Measurements from ENCODE around the gene USP25.

Gene USP25

DNA sequence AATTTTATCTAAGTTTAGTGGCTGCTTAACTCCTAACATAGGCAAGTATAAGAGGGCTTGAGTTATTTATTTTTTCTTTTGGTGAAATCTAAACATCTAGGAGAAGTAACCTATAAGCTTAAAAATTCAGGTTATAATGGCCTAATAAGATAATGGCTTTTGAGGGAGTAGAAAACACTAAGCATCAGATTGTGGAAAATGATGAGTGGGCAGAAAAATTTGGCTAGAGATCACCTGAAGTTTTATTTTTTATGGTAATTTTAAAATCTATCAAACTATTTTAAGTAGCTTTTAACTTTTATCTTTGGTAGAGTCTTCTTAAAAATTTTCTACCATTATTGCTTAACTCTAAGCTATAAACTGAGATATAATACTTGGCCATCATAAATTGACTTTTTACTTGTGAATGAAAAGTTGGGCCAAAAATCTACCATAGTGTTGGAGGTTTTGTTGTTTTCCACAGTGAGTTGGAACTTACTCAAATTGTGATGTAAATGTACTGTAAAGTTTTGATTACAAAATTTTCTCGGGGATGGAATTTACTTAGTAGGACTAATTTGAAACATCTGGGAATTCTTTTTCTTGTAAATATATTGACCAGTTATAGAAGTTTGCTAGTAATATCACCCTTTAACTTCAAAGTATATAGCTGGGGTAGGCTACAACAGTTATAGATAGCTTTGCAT lies 63.9 kb downstream of the USP25 start:
- Histone ChIP-seq H3K9me3 (replicated peaks; ENCODE audit: low read length) (no peaks in the 10 kb centered on the region), H3K4me3 (ENCODE audit: low read length) (no peak overlapping the region), H3K4me1 (ENCODE audit: control insufficient read depth, insufficient read depth, low read length) (peaks cover 12% of the 10 kb centered on the region), H3K36me3 (ENCODE audit: insufficient read depth, low read length) (no peaks in the 10 kb centered on the region), H3K9ac (ENCODE audit: low read depth, low read length) (no peak overlapping the region), H3K27me3 (ENCODE audit: control insufficient read depth, insufficient read depth, low read length) (no peaks in the 10 kb centered on the region), H3K4me2 (ENCODE audit: low read length) (no peak overlapping the region)

DNA sequence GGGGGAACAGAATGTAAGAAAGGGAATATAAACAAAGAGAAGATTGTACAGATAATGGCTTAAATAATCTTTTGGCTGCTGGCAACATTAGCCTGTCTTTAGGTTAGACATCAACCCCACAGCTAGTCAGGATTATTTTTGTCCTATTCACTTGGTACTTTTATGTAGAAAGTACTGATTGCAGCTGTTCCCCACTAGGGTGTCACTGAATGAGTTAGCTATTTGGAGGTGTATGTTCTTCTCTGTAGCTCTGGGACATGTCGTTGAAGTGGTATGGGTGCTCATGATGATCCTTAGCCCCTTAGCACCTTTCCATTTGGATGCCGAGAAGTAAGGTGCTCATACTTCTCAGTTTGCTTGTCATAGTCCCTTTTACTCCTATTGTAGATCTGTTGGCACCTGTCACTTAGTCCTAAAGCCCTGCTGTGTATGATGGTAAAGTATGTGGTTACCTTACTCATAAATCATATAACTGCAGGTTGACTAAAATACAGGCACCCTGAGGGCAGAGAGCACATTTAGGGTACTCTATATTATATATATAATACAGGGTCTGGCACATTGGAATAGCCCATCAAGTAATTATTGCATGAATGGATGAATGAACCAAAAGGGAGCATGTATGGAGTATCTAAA lies 64.6 kb downstream of the USP25 start:
- Histone ChIP-seq H3K9ac (ENCODE audit: low read depth, low read length) (no peak overlapping the region), H3K27me3 (ENCODE audit: control insufficient read depth, insufficient read depth, low read length) (no peaks in the 10 kb centered on the region), H3K4me3 (ENCODE audit: low read length) (no peak overlapping the region), H3K36me3 (ENCODE audit: insufficient read depth, low read length) (no peaks in the 10 kb centered on the region), H3K9me3 (replicated peaks; ENCODE audit: low read length) (no peaks in the 10 kb centered on the region), H3K4me1 (ENCODE audit: control insufficient read depth, insufficient read depth, low read length) (peaks cover 6% of the 10 kb centered on the region), H3K4me2 (ENCODE audit: low read length) (no peak overlapping the region)

DNA sequence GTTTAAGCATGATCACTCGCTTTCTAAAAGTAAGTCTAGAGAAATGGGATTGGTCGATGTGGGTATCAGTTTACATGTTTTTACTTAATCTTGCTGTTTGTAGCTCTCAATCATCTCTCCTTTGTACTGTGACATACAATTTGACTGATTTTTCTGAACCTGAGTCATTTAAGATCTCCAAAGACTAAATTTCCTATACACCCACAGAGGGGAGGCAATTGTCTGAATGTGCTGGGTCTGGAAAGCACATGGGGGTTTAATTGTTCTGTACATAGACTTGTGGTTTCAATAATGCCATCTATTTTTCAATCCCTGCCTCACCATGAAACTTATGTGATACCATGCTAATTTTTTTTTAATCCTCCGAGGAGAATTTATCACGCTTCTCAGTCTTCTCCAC lies 65.8 kb downstream of the USP25 start:
- no peaks in the 10 kb centered on the region for H3K27me3 ChIP-seq (ENCODE audit: control insufficient read depth, insufficient read depth, low read length)
- H3K4me1 ChIP-seq (ENCODE audit: control insufficient read depth, insufficient read depth, low read length), result no peaks in the 10 kb centered on the region
- no peak overlapping the region for H3K4me3 ChIP-seq (ENCODE audit: low read length)
- no peak overlapping the region for H3K9ac ChIP-seq (ENCODE audit: low read depth, low read length)
- no peaks in the 10 kb centered on the region for H3K36me3 ChIP-seq (ENCODE audit: insufficient read depth, low read length)
- H3K9me3 ChIP-seq (replicated peaks; ENCODE audit: low read length), result no peaks in the 10 kb centered on the region
- H3K4me2 ChIP-seq (ENCODE audit: low read length), result no peak overlapping the region

DNA sequence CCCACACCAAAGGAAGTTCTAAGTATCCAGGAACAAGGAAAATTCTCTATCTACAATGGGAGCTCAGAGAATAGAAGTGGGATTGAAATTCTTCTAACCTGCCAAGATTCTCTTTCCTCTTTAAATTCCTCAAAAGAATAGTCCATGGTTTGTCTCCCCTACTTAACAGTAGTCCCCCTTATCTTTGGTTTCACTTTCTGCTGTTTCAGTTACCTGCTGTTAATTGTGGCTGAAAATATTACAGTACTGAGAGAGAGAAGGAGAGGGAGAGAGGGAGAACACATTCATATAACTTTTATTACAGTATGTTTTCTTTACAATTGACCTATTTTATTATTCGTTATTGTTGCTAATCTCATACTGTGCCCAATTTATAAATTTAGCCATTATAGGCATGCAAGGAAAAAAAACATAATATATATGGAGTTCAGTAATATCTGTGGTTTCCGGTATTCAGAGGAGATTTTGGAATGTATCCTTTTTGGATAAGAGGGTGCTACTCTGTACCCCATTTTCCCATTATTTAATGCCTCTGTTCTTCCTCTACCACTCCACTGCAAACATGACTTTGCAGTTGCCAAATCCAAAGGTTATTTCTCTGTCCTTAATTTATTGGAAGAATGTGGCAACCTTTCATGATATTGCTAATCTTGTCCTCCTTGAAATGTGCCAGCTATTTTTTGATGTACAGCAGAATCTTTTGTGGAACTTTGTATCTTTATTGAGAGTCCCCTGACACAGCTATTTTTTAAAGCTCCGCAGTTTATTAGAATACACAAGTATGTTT lies 68.0 kb downstream of the USP25 start:
- Histone ChIP-seq H3K36me3 (ENCODE audit: insufficient read depth, low read length) (no peaks in the 10 kb centered on the region), H3K9me3 (replicated peaks; ENCODE audit: low read length) (no peaks in the 10 kb centered on the region)

DNA sequence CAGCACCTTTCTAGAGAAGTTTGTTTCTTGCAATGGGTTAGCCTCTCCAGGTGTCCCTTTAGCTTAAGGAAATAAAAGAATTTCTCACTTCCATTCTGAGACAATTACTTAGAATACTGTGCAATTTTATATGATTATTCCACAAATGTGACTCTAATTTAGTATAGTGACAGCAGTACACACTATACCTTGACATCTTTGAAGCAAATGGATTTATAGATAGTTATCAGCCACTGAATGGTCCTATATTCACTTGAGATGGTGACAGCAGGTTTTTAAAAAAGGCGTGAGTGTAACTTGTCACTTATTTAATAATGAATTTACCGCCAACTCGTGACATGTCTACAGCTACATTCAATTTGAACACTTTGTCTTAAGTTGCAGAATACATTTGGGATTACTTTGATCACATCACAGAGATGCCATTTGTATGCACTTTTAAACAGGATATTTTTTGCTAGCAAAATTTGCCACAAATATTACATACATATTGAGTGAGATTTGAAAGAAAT lies 71.6 kb downstream of the USP25 start:
- Histone ChIP-seq H3K9ac (ENCODE audit: low read depth, low read length) (no peak overlapping the region), H3K4me3 (ENCODE audit: low read length) (no peak overlapping the region), H3K9me3 (replicated peaks; ENCODE audit: low read length) (no peaks in the 10 kb centered on the region), H3K27me3 (ENCODE audit: control insufficient read depth, insufficient read depth, low read length) (no peaks in the 10 kb centered on the region), H3K4me1 (ENCODE audit: control insufficient read depth, insufficient read depth, low read length) (no peaks in the 10 kb centered on the region), H3K4me2 (ENCODE audit: low read length) (no peak overlapping the region), H3K36me3 (ENCODE audit: insufficient read depth, low read length) (no peaks in the 10 kb centered on the region)

More for the DNA sequence above, 68.0 kb downstream of the USP25 start:
- no peak overlapping the region for H3K4me2 ChIP-seq (ENCODE audit: low read length)
- no peak overlapping the region for H3K4me3 ChIP-seq (ENCODE audit: low read length)
- H3K4me1 ChIP-seq (ENCODE audit: control insufficient read depth, insufficient read depth, low read length), result no peaks in the 10 kb centered on the region
- no peaks in the 10 kb centered on the region for H3K27me3 ChIP-seq (ENCODE audit: control insufficient read depth, insufficient read depth, low read length)
- no peak overlapping the region for H3K9ac ChIP-seq (ENCODE audit: low read depth, low read length)

DNA sequence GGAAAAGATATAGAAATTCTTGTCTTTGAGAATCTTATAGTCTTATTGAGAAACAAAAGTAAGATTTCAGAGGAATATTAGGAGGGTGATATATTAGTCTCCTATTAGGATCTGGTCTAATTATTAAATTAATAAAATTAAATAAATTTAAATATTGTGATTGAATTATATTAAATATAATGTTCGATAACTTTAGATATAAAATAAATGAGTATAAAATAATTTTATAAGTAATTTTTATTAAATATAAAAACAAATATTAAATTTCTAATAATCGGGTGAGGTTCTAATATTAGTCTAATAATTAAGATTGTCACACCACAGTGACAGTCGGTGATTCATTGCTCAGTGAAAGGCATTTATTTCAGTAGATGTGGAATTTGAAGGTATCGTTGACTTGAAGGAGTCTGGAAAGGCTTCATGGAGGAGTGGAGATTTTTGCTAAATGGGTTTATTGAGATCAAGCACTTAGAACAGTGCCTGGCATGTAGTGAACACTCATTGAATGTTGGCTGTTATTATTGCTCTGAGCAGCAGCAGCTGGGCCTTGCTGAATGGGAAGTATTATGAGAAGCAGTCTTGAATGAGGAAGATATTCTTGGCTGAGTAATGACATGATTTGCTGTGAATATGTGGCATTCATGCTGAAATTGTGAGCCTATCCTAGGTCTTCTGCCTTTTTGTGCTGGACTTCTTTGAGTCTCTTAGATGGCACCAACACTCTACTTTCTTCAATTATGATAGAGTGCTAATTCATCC lies 74.6 kb downstream of the USP25 start:
- Histone ChIP-seq H3K27me3 (ENCODE audit: control insufficient read depth, insufficient read depth, low read length) (no peaks in the 10 kb centered on the region), H3K36me3 (ENCODE audit: insufficient read depth, low read length) (no peaks in the 10 kb centered on the region), H3K9ac (ENCODE audit: low read depth, low read length) (no peak overlapping the region), H3K9me3 (replicated peaks; ENCODE audit: low read length) (no peaks in the 10 kb centered on the region), H3K4me2 (ENCODE audit: low read length) (no peak overlapping the region), H3K4me3 (ENCODE audit: low read length) (no peak overlapping the region), H3K4me1 (ENCODE audit: control insufficient read depth, insufficient read depth, low read length) (peaks cover 12% of the 10 kb centered on the region)

DNA sequence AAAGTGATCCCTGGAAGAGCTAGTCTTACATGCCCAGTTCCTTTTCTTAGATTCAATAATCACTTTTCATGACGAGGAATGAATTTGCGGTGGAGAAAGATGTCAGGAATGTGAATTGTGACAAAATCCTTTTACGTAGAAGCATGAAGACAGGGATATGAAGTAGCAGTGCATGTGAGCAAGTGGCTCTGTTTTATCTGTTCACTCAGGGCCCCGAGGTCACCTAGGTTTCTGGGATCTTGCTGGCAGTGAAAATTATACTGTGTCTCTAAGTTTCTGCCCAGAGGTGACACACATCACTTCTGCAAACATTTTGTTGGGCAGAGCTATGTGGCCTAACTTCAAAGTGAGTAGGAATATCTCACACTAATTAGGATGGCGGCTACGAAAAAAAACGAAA lies 79.3 kb downstream of the USP25 start:
- no peak overlapping the region for H3K4me3 ChIP-seq (ENCODE audit: low read length)
- H3K9me3 ChIP-seq (replicated peaks; ENCODE audit: low read length), result no peaks in the 10 kb centered on the region
- no peak overlapping the region for H3K9ac ChIP-seq (ENCODE audit: low read depth, low read length)
- H3K4me2 ChIP-seq (ENCODE audit: low read length), result no peak overlapping the region
- peaks cover 27% of the 10 kb centered on the region for H3K4me1 ChIP-seq (ENCODE audit: control insufficient read depth, insufficient read depth, low read length)
- no peaks in the 10 kb centered on the region for H3K27me3 ChIP-seq (ENCODE audit: control insufficient read depth, insufficient read depth, low read length)
- no peaks in the 10 kb centered on the region for H3K36me3 ChIP-seq (ENCODE audit: insufficient read depth, low read length)

DNA sequence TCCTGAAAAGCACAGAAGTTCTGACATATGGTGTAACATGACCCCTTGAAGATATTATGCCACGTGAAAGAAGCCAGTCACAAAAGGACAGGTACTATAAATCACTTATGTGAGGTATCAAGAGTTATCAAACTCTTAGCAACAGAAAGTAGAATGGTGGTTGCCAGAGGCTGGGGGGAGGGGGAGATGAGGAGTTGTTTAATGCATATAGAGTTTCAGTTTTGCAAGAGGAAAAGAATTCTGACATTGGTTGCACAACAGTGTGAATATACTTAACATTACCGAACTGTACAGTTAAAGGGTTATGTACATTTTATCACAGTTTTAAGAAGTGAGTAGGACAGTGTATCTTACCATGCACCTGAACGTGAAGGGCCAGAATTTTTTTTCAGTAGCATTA lies 80.0 kb downstream of the USP25 start:
- Histone ChIP-seq H3K9me3 (replicated peaks; ENCODE audit: low read length) (no peaks in the 10 kb centered on the region), H3K36me3 (ENCODE audit: insufficient read depth, low read length) (no peaks in the 10 kb centered on the region), H3K9ac (ENCODE audit: low read depth, low read length) (no peak overlapping the region)

DNA sequence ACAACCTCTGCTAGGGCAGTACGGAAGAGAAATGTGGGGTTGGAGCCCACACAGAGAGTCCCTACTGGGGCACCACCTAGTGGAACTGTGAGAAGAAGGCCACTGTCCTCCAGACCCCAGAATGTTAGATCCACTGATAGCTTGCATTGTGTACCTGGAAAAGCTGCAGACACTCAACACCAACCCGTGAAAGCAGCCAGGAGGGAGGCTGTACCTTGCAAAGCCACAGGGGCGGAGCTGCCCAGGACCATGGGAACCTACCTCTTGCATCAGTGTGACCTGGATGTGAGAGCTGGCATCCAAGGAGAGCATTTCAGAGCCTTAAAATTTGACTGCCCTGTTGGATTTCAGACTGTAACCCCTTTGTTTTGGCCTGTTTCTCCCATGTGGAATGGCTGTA lies 85.5 kb downstream of the USP25 start:
- Histone ChIP-seq H3K27me3 (ENCODE audit: control insufficient read depth, insufficient read depth, low read length) (no peaks in the 10 kb centered on the region), H3K9ac (ENCODE audit: low read depth, low read length) (no peak overlapping the region), H3K36me3 (ENCODE audit: insufficient read depth, low read length) (peaks cover 19% of the 10 kb centered on the region), H3K9me3 (replicated peaks; ENCODE audit: low read length) (no peaks in the 10 kb centered on the region), H3K4me3 (ENCODE audit: low read length) (no peak overlapping the region), H3K4me2 (ENCODE audit: low read length) (no peak overlapping the region), H3K4me1 (ENCODE audit: control insufficient read depth, insufficient read depth, low read length) (peaks cover 6% of the 10 kb centered on the region)

More for the DNA sequence above, 80.0 kb downstream of the USP25 start:
- Histone ChIP-seq H3K4me2 (ENCODE audit: low read length) (peak overlapping the region; percentile 39), H3K4me3 (ENCODE audit: low read length) (no peak overlapping the region), H3K27me3 (ENCODE audit: control insufficient read depth, insufficient read depth, low read length) (no peaks in the 10 kb centered on the region), H3K4me1 (ENCODE audit: control insufficient read depth, insufficient read depth, low read length) (peaks cover 27% of the 10 kb centered on the region)

DNA sequence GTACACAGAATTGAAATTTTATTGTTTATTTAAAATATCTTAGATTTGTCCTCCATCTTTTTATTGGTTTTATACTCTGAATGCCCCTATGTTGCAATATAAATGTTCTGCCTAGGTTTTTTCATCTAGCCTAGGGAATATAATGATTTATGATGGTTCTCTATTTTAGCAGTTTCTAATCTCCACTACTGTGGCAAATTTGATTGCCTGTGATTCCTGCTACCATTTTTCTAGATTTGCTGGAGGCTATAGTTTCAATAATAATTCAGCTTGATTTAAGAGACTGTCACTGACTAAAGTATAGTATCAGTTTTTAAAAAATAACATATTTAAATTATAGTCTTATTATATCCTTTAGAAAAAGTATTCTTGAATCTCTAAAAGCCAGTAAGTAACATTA lies 90.5 kb downstream of the USP25 start:
- Histone ChIP-seq H3K36me3 (ENCODE audit: insufficient read depth, low read length) (peaks cover 19% of the 10 kb centered on the region), H3K4me2 (ENCODE audit: low read length) (no peak overlapping the region), H3K9ac (ENCODE audit: low read depth, low read length) (no peak overlapping the region)

DNA sequence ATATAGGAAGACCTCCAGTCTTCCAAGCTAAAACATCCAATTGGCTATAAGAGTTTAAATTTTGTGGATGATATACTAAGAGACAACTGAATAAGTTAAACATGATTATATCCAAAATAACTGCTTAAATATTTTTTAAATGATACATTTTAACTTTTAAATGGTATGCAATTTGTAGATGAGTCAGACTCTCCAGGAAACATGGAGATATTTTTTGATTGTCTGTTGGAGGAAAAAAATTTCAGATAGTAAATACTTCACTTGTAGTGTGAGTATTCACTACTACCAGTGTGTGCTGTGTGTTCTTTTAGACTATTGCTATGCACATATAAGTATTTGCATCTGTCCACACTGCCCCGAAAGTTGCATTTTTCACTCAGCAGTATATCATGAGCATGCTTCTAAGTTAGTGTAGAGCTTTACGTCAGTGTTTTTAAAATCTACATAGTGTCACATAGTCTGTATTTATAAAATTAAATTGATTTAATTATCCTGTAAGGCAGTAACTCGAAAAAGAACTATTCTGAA lies 91.1 kb downstream of the USP25 start:
- H3K4me3 ChIP-seq (ENCODE audit: low read length), result no peak overlapping the region
- no peaks in the 10 kb centered on the region for H3K9me3 ChIP-seq (replicated peaks; ENCODE audit: low read length)
- H3K4me2 ChIP-seq (ENCODE audit: low read length), result peak overlapping the region; percentile 40
- peaks cover 16% of the 10 kb centered on the region for H3K36me3 ChIP-seq (ENCODE audit: insufficient read depth, low read length)
- no peaks in the 10 kb centered on the region for H3K27me3 ChIP-seq (ENCODE audit: control insufficient read depth, insufficient read depth, low read length)
- H3K9ac ChIP-seq (ENCODE audit: low read depth, low read length), result no peak overlapping the region
- peaks cover 14% of the 10 kb centered on the region for H3K4me1 ChIP-seq (ENCODE audit: control insufficient read depth, insufficient read depth, low read length)

More for the DNA sequence above, 90.5 kb downstream of the USP25 start:
- peaks cover 14% of the 10 kb centered on the region for H3K4me1 ChIP-seq (ENCODE audit: control insufficient read depth, insufficient read depth, low read length)
- no peak overlapping the region for H3K4me3 ChIP-seq (ENCODE audit: low read length)
- no peaks in the 10 kb centered on the region for H3K27me3 ChIP-seq (ENCODE audit: control insufficient read depth, insufficient read depth, low read length)
- no peaks in the 10 kb centered on the region for H3K9me3 ChIP-seq (replicated peaks; ENCODE audit: low read length)
